GM12874 (cell line): ENCODE measurements around the gene CTCFL.

Source experiments
- TF ChIP-seq, protein P1 (sequence below): IDR thresholded peaks from 2 replicates; pipeline ENCODE4 v1.5.1; 2011; ENCODE audit warnings: low read depth, mild to moderate bottlenecking, control low read depth, low read length, moderate library complexity; ENCODE audit not compliant: insufficient read depth

The CTCFL gene

DNA sequence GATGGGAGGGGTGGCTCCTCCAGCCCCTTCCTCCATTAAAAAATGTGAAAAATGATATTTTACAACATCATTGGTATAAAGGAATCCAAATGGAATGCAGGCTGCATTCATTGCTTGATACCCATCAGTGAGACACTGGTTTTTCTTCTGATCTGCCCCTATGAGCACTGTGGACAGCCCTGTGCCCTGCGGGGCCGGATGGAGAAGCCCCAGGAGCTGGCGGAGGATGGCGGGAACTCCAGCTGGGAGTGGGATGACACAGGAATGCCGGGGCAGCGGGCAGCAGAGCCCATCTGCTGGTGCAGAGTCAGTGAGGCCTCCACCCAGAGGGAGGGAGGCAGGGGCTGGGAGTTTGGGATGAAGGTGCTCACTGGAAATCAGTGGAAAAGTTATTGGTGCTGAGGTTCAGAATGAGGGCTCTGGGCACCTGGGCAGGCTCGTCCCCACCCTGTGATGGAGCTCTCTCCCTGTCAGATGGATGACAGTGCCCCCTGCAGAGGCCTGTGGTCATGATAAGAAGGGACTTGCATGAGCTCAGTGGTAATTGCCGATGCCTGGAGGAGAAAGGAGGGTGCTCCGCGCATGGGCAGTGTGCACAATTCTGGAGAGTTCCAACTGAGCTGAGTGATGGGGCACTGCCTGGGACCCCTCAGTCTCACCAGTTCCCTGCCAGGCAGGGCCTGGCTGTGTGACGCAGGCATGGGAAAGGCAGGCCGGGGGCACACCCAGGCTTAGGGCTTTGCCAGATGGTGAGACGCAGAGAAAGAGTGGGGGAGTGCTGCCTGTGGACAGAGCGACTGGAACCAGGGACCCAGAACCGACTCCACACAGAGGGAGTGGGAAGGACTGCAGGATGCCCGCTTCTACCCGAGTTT is 23.2 kb downstream of the CTCFL start:
- TF ChIP-seq, protein P1, sequence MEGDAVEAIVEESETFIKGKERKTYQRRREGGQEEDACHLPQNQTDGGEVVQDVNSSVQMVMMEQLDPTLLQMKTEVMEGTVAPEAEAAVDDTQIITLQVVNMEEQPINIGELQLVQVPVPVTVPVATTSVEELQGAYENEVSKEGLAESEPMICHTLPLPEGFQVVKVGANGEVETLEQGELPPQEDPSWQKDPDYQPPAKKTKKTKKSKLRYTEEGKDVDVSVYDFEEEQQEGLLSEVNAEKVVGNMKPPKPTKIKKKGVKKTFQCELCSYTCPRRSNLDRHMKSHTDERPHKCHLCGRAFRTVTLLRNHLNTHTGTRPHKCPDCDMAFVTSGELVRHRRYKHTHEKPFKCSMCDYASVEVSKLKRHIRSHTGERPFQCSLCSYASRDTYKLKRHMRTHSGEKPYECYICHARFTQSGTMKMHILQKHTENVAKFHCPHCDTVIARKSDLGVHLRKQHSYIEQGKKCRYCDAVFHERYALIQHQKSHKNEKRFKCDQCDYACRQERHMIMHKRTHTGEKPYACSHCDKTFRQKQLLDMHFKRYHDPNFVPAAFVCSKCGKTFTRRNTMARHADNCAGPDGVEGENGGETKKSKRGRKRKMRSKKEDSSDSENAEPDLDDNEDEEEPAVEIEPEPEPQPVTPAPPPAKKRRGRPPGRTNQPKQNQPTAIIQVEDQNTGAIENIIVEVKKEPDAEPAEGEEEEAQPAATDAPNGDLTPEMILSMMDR: no peak

DNA sequence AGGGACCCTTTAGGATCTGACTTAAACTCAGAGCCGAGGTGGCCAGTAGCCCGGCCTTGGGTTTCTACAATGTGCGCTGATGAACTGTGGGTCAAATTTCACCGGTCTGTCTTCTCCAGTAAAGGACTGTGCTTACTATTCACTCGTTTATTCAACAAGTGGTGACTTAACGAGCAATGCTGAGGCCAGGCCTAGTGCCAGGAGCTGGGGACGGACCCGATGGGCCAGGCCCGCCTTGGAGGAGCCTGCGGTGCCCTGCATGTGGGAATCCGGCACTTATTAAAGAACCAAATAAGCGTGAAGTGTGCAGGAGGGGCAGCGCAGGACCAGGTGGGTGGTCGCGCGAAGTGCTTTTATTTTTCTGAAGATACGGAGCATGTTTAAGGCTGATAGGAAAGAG is 24.0 kb downstream of the CTCFL start:
- TF ChIP-seq, protein P1: no peak

- TF ChIP-seq, protein P1: no peak
Measured at GRCh38 chr20:57500235-57500634, 24.7 kb downstream of the CTCFL start.

DNA sequence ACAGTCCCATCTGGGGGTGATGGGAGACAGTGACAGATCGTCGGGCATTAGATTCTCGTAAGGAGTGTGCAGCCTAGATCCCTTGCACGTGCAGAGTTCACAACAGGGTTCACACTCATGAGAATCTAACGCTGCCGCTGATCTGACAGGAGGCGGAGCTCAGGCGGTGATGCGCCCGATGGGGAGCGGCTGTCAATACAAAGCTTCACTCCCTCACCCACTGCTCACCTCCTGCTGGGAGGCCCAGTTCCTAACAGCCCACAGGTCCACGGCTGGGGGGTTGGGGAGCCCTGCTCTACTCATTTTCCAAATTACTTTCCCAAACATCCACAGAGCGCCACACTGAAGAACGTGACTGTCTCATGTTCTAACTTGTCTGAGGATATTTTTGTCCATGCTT is 25.3 kb downstream of the CTCFL start:
- TF ChIP-seq, protein P1: no peak

DNA sequence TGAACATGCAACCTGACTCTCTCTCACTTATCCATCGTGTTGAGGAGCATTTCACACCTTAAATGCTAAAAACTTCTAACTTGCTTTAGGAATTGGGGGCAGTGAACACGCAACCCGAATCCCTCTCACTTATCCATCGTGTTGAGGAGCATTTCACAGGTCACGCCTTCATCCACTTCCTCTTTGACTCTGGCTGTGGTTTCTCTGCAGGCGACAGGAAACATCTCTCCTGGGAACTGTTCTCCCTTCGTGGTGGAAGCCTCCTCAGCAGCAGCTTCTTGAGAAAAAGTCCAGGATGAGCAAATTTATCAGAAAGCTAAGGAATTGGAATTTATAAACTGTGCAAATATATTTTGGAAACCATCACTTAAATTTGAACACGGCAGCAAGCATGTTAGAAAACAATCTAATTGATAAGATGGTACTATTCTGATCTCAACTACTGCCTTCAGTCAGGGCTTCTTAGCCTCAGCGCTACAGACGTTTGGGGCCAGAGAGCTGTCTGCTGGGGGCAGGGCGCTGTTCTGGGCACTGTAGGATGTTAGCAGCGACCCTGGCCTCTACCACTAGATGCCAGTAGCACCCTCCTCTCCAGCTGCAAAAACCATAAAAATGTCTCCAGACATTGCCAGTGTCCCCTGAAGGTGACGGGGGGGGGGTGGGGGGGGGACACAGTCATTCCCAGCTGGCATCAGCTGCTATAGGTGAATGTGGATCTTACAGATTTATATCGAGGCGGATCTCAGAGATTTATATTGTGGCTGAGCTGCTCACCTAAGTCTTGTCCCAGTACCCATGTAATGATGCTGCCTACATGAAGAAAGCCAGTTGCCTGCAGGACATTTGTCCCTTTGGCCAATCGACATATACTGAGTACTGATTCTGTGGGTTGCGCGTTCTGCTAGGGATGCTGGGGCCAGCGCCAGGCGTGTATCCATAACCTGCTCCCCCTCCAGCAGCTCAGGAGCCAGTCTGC is 26.2 kb downstream of the CTCFL start:
- TF ChIP-seq, protein P1: peak; percentile 80

GRCh38 chr20:57496592-57496991 is 28.3 kb downstream of the CTCFL start:
- TF ChIP-seq, protein P1: no peak

DNA sequence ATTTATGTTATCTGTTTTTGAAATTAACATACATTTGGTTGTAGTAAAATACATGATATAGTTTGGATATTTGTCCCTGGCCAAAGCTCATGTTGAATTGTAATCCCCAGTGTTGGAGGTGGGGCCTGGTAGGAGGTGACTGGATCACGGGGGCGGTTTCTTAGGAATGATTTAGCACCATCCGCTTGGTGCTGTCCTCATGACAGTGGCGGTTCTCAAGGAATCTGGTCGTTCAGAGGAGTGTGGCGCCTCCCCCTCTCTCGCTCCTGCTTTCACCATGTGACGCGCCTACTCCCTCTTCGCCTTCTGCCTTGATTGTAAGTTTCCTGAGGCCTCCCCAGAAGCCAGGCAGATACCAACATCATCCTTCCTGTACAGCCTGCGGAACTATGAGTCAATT is 29.0 kb downstream of the CTCFL start:
- TF ChIP-seq, protein P1: no peak
